Measurements from ENCODE around the gene WNT9B. TPM values are rescaled to one million over a fixed set of nuclear protein-coding genes. Genes with fewer than 3 reads are reported as not detected.

WNT9B gene
- total RNA-seq, 1 experiment from 2014 or later = not detected

DNA sequence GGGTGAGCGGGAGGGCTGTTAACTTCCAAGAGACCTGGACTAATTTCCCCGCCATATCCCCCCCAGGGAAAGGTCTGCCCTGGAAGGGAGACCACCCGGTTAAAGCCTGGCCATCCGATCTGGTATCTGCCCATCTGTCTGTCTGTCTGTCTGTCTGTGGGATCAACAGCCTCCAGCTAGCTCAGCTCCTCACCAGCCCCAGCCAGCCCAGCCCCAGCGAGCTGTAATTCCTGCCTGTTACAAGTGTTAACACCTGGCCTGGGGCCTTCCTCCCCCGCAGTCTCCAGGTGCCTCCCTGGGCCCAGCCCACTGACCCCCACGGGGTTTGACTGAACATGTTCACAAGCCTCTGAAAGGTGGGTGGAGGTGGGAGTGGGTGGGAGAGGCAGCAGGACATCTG, 36.9 kb upstream of the WNT9B start:
- Histone ChIP-seq H3K27ac (ENCODE audit: low read length) (no peak overlapping the region), H3K4me2 (ENCODE audit: low read length) (no peak overlapping the region), H3K4me3 (ENCODE audit: low read length) (no peak overlapping the region), H3K79me2 (ENCODE audit: low read length) (no peaks in the 10 kb centered on the region), H3K9me3 (ENCODE audit: low read length) (no peaks in the 10 kb centered on the region), H3F3A (ENCODE audit: low read length, unreplicated experiment) (no peaks in the 10 kb centered on the region), H3K9ac (ENCODE audit: low read length) (no peak overlapping the region), H3K9me2 (replicated peaks; ENCODE audit: low read length) (no peaks in the 10 kb centered on the region), H3K4me1 (ENCODE audit: insufficient read depth, low read length) (no peaks in the 10 kb centered on the region), H4K20me1 (ENCODE audit: low read length) (no peaks in the 10 kb centered on the region), H2AFZ (ENCODE audit: low read length) (no peak overlapping the region), H3K36me3 (ENCODE audit: low read depth, low read length) (no peaks in the 10 kb centered on the region), H3K27me3 (ENCODE audit: low read length) (0 out of 2 replicates have a peak, but pooled peaks cover 10% of the 10 kb centered on the region)
- ChIA-PET POLR2A (ENCODE audit: unreplicated experiment) (no interaction called here), CTCF (no interaction called here)
- intact Hi-C loops (cut with micrococcal nuclease) = no loop called here
- BruUV-seq (replicated peaks) = no TSS peak
- DNase-seq = no peak
- no peak for ATAC-seq
- no peak for TF ChIP-seq EZH2 (IDR thresholded peaks at IDR 0.05; ENCODE audit: low read length, unreplicated experiment)
- TF ChIP-seq EZH2phosphoT487 (IDR thresholded peaks at IDR 0.05; ENCODE audit: borderline replicate concordance, low read length) = no peak
- TF ChIP-seq CTCF (conservative IDR thresholded peaks at IDR 0.05; ENCODE audit: low read depth, low read length) = no peak

GRCh38 chr17:46815474-46816353, 35.7 kb upstream of the WNT9B start:
- ATAC-seq (no peak), DNase-seq (no peak)
- H2AFZ ChIP-seq (ENCODE audit: low read length) = no peak overlapping the region
- H3K27ac ChIP-seq (ENCODE audit: low read length) = no peak overlapping the region
- H4K20me1 ChIP-seq (ENCODE audit: low read length) = no peaks in the 10 kb centered on the region
- H3K27me3 ChIP-seq (ENCODE audit: low read length) = 0 out of 2 replicates have a peak, but pooled peaks cover 10% of the 10 kb centered on the region
- ChIA-PET CTCF (no interaction called here), POLR2A (ENCODE audit: unreplicated experiment) (no interaction called here)
- intact Hi-C loops (cut with micrococcal nuclease) = no loop called here
- H3K9me3 ChIP-seq (ENCODE audit: low read length) = no peaks in the 10 kb centered on the region
- no peaks in the 10 kb centered on the region for H3K36me3 ChIP-seq (ENCODE audit: low read depth, low read length)
- H3F3A ChIP-seq (ENCODE audit: low read length, unreplicated experiment) = no peaks in the 10 kb centered on the region
- BruUV-seq (replicated peaks) = no TSS peak
- TF ChIP-seq EZH2 (IDR thresholded peaks at IDR 0.05; ENCODE audit: low read length, unreplicated experiment) = no peak
- no peak for TF ChIP-seq CTCF (conservative IDR thresholded peaks at IDR 0.05; ENCODE audit: low read depth, low read length)
- TF ChIP-seq EZH2phosphoT487 (IDR thresholded peaks at IDR 0.05; ENCODE audit: borderline replicate concordance, low read length) = no peak
- no peaks in the 10 kb centered on the region for H3K4me1 ChIP-seq (ENCODE audit: insufficient read depth, low read length)
- H3K79me2 ChIP-seq (ENCODE audit: low read length) = no peaks in the 10 kb centered on the region
- no peak overlapping the region for H3K4me3 ChIP-seq (ENCODE audit: low read length)
- no peaks in the 10 kb centered on the region for H3K9me2 ChIP-seq (replicated peaks; ENCODE audit: low read length)
- H3K9ac ChIP-seq (ENCODE audit: low read length) = no peak overlapping the region
- H3K4me2 ChIP-seq (ENCODE audit: low read length) = no peak overlapping the region
